ENCODE data around the gene PRKN.

Gene PRKN

GRCh38 chr6:161660666-161661571, 1066.6 kb downstream of the PRKN start:
- no peak for TF ChIP-seq CTCF (IDR thresholded peaks at IDR 0.05; ENCODE audit: poor library complexity, severe bottlenecking)
- DNase-seq (ENCODE audit: low spot score) (no peak), ATAC-seq (ENCODE audit: low read depth) (no peak)
- Histone ChIP-seq H3K4me1 (ENCODE audit: insufficient read depth, poor library complexity, severe bottlenecking) (no peaks in the 10 kb centered on the region), H3K27me3 (ENCODE audit: insufficient read depth, poor library complexity, severe bottlenecking) (no peaks in the 10 kb centered on the region), H3K27ac (ENCODE audit: poor library complexity, severe bottlenecking) (no peak overlapping the region), H3K36me3 (ENCODE audit: low read depth) (no peaks in the 10 kb centered on the region), H3K4me3 (ENCODE audit: severe bottlenecking) (no peak overlapping the region), H3K9me3 (ENCODE audit: severe bottlenecking) (no peaks in the 10 kb centered on the region)

- Histone ChIP-seq H3K27me3 (ENCODE audit: insufficient read depth, poor library complexity, severe bottlenecking) (no peaks in the 10 kb centered on the region), H3K27ac (ENCODE audit: poor library complexity, severe bottlenecking) (no peak overlapping the region), H3K36me3 (ENCODE audit: low read depth) (no peaks in the 10 kb centered on the region), H3K9me3 (ENCODE audit: severe bottlenecking) (no peaks in the 10 kb centered on the region), H3K4me1 (ENCODE audit: insufficient read depth, poor library complexity, severe bottlenecking) (no peaks in the 10 kb centered on the region), H3K4me3 (ENCODE audit: severe bottlenecking) (no peak overlapping the region)
- DNase-seq (ENCODE audit: low spot score) (no peak), ATAC-seq (ENCODE audit: low read depth) (no peak)
- TF ChIP-seq CTCF (IDR thresholded peaks at IDR 0.05; ENCODE audit: poor library complexity, severe bottlenecking), result no peak
These were observed 1069.4 kb downstream of the PRKN start for GRCh38 chr6:161658211-161658610.

- no peaks in the 10 kb centered on the region for H3K4me1 ChIP-seq (ENCODE audit: insufficient read depth, poor library complexity, severe bottlenecking)
- H3K36me3 ChIP-seq (ENCODE audit: low read depth), result no peaks in the 10 kb centered on the region
- ATAC-seq (ENCODE audit: low read depth) (no peak), DNase-seq (ENCODE audit: low spot score) (no peak)
- H3K4me3 ChIP-seq (ENCODE audit: severe bottlenecking), result no peak overlapping the region
- no peaks in the 10 kb centered on the region for H3K27me3 ChIP-seq (ENCODE audit: insufficient read depth, poor library complexity, severe bottlenecking)
- no peaks in the 10 kb centered on the region for H3K9me3 ChIP-seq (ENCODE audit: severe bottlenecking)
- TF ChIP-seq CTCF (IDR thresholded peaks at IDR 0.05; ENCODE audit: poor library complexity, severe bottlenecking), result no peak
- no peak overlapping the region for H3K27ac ChIP-seq (ENCODE audit: poor library complexity, severe bottlenecking)
These were observed 1073.4 kb downstream of the PRKN start for GRCh38 chr6:161654209-161654608.

GRCh38 chr6:161651949-161652348, 1075.6 kb downstream of the PRKN start:
- ATAC-seq (ENCODE audit: low read depth) (no peak), DNase-seq (ENCODE audit: low spot score) (no peak)
- Histone ChIP-seq H3K4me3 (ENCODE audit: severe bottlenecking) (no peak overlapping the region), H3K36me3 (ENCODE audit: low read depth) (no peaks in the 10 kb centered on the region), H3K27ac (ENCODE audit: poor library complexity, severe bottlenecking) (no peak overlapping the region), H3K4me1 (ENCODE audit: insufficient read depth, poor library complexity, severe bottlenecking) (no peaks in the 10 kb centered on the region), H3K27me3 (ENCODE audit: insufficient read depth, poor library complexity, severe bottlenecking) (no peaks in the 10 kb centered on the region), H3K9me3 (ENCODE audit: severe bottlenecking) (no peaks in the 10 kb centered on the region)
- no peak for TF ChIP-seq CTCF (IDR thresholded peaks at IDR 0.05; ENCODE audit: poor library complexity, severe bottlenecking)

GRCh38 chr6:161649841-161650240, 1077.7 kb downstream of the PRKN start:
- TF ChIP-seq CTCF (IDR thresholded peaks at IDR 0.05; ENCODE audit: poor library complexity, severe bottlenecking), result no peak
- H3K27me3 ChIP-seq (ENCODE audit: insufficient read depth, poor library complexity, severe bottlenecking), result no peaks in the 10 kb centered on the region
- H3K9me3 ChIP-seq (ENCODE audit: severe bottlenecking), result no peaks in the 10 kb centered on the region
- ATAC-seq (ENCODE audit: low read depth) (no peak), DNase-seq (ENCODE audit: low spot score) (no peak)
- H3K27ac ChIP-seq (ENCODE audit: poor library complexity, severe bottlenecking), result no peak overlapping the region
- H3K36me3 ChIP-seq (ENCODE audit: low read depth), result no peaks in the 10 kb centered on the region
- no peak overlapping the region for H3K4me3 ChIP-seq (ENCODE audit: severe bottlenecking)
- H3K4me1 ChIP-seq (ENCODE audit: insufficient read depth, poor library complexity, severe bottlenecking), result peaks cover under 1% of the 10 kb centered on the region
